ENCODE data around the gene LAMC1.

The LAMC1 gene

DNA sequence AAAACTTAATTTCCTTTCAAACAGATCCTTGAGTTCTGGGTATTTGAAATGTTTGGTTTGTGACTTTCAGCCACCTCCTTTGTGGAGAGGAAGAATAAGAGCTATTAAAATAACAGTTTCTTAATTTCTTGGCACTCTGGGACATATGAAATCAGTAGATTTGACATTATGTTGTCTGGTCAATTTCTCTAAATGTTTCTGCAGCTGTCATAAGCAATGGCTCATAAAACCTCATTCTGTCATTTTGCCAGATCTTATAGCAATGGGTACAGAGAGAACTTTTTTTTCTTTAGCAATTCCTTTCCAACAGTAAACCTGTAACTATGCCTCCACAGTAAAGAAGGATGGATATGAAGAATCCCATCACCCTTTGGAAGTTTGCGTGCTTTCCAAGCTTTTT lies 52.6 kb downstream of the LAMC1 start:
- in situ Hi-C loops (cut with MboI; ENCODE audit: low sequenced_read_pairs): no loop called here

DNA sequence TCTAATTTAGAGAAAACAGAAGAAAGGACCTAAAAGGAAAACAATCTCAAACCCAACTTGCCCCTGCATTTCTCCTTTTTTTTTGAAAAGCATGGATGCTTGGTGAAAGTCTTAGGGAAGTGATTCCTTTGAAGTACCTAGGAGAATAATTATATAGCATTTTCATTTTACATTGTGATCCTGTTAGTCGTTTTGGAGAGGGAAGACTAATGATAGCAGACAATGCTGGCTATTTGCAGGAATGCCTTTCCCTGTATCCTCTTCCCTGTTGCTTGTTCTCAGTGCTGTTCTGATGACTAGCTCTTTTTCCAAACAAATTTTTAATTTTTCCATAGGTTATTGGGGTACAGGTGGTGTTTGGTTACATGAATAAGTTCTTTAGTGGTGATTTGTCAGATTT lies 53.9 kb downstream of the LAMC1 start:
- in situ Hi-C loops (cut with MboI; ENCODE audit: low sequenced_read_pairs): no loop called here

DNA sequence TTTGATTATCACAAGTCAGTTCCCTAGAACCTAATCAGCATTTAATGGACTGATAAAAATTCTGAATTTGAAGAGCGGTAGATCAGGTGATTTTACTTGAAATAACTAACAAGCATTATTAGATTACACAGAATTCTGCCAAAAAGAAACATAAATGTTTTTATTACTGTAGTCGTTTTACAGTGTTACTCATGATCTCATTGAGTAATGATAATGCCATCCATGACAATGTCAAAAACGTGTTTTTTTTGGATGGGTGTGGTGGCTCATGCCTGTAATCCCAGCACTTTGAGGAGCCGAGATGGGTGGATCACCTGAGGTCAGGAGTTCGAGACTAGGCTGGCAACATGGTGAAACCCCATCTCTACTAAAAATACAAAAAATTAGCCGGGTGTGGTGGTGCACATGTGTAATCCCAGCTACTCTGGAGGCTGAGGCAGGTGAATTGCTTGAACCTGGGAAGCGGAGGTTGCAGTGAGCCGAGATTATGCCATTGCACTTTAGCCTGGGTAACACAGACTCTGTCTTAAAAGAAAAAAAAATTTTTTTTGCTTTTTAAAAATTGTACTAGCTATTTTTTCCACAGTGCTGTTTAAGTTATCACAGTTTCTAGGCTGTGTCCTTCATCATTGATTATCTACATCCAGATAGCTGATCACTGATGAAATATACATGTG lies 56.6 kb downstream of the LAMC1 start:
- in situ Hi-C loops (cut with MboI; ENCODE audit: low sequenced_read_pairs): no loop called here

DNA sequence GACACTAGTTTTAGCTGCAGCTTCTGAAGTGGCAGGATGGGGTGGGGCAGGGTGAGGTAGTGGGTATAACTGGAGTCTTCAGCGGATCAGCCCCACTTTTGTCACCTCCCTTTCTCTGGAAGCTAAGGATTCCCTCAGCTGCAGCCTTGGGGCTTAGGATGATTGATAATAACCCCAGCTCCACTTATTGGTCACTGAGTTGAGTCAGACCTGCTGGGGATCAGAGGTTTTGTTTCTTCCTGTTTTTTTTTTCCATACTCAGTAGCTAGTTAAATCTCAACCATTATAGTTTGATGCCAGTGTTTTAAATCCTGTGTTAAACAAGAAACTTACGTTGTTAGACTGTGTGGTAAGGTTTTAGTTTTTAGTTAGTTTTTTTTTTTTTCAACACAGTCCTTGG lies 57.2 kb downstream of the LAMC1 start:
- in situ Hi-C loops (cut with MboI; ENCODE audit: low sequenced_read_pairs): no loop called here

DNA sequence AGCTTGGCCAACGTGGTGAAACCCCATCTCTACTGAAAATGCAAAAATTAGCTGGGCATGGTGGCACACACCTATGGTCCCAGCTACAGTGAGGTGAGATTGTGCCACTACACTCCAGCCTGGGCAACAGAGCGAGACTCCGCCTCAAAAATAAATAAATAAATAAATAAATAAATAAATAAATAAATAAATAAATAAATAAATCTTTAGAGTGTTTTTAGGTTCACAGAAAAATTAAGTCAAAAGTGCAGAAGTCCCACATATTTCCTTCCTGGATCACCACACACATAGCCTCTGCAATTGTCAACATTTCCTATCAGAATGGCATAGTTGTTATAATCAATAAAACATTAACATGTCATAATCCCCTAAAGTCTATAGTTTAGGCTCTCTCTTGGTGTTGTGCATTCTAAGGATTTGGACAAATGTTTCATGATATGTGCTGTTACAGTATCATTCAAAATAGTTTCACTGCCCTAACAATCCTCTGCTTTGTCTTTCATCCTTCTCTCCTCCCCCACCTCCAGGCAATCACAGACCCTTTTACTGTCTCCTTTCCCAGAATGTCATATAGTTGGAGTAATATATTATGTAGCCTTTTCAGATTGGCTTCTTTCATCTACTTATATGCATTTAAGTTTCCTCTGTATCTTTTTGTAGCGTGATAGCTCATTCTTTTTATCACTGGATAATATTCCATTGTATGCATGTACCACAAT lies 58.3 kb downstream of the LAMC1 start:
- in situ Hi-C loops (cut with MboI; ENCODE audit: low sequenced_read_pairs): no loop called here

DNA sequence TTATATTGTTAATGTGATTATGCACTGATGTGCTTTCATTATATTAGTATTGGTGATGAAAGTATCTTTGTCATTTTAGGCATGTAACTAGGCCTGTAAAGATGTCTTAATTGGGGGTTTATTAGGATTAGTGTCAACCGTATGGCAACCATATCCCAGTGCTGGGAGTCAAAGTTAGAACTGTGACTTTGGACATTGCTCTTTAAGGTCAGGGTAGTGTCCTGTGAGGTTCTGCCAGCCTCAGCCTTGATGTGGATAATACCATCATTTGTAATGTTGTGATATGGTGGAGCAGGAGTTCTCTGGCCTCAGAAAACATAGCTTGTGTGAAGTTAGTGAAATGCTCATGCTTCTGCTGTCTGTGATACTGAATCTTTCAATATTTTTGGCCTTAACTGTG lies 59.4 kb downstream of the LAMC1 start:
- in situ Hi-C loops (cut with MboI; ENCODE audit: low sequenced_read_pairs): no loop called here

DNA sequence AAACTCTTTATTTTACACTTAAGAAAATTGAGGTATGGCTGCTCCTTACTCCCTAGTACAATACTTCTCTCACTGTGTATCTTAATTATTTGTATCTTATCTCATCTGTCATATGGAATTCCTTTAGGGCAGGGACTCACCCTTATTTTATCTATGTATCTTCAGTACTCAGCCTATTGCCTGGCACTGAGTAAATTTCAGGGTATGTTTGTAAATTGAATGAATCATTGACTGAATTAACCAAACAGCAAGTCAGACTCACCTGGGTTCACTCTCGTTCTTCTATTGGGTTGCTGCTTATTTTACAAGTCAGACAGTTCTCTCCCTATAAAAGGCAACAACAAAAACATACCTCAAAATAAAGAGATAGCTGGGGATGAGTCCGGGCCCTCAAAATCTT lies 63.8 kb downstream of the LAMC1 start:
- in situ Hi-C loops (cut with MboI; ENCODE audit: low sequenced_read_pairs): no loop called here

DNA sequence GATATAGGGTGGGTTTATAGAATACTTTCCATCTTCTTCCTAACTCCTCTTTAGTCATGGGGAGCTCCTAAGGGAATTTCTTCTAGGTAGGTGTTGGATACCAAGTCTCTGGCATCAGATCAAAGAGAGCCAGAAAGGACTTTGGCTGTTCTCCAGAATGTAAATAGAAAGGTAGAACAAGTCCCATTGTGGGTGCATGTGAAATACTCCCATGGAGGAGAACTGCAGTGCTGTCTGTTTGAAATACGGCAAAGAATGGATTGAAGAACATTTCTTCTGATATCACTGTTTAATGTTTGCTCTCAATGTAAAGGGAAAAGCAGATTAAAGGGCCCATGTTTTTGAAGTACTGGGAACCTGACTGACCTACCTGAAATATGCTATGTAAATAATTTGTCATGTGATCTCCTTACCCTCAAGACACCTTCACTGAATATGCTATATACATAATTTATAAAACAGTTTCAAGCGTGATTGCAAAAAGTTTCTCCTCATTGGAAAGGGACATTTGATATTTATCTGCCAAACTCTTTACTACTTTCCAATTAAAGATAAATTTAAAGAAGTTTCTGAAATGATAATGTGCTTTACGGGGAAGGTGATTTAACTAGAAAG lies 65.9 kb downstream of the LAMC1 start:
- in situ Hi-C loops (cut with MboI; ENCODE audit: low sequenced_read_pairs): no loop called here

DNA sequence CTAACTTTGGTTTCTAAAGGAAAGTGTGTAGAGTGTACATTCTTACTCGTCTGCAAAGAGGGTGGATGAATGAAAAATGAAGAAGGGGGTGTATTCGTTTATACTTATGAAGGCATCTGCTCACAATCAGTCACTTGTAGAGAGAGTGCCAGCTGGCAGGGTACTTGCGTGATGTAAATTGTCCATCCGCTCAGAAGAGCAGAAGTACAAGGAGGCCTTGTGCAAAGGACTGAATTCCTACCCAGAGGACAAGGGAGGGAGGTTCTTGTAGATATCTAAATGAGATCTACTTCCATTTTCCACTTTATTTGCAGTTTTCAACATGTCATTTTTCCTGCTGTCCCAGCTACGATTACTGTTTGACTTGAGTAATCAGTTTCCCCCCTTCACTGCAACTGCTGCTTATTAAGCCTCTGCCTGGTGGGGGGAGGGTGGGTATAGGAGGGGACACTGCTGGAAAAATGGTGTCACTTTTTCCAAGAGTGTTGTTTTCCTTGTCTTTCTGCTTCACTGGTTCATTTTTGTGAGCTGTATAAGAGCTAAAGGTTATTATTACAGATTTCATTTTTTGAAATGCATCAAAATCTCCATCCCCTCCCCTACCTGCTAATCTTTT lies 67.3 kb downstream of the LAMC1 start:
- in situ Hi-C loops (cut with MboI; ENCODE audit: low sequenced_read_pairs): no loop called here

DNA sequence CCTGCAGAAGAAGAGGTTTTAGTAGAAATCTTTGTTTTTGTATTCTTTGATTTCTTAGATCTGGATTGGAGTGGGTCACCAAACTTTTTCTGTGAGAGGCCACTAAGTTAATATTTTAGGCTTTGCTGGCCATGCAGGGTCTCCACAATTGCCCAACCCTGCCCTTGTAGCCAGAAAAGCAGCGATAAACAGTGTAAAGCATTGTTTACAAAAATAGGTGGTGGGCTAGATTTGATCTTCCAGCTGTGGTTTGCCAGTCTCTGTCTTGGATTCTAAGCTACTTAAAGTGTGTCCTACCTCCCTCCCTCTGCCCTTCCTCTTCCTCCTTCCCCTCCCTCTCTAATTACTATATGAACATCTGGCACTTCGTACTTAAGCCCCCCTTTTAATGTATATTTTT lies 68.0 kb downstream of the LAMC1 start:
- in situ Hi-C loops (cut with MboI; ENCODE audit: low sequenced_read_pairs): no loop called here

DNA sequence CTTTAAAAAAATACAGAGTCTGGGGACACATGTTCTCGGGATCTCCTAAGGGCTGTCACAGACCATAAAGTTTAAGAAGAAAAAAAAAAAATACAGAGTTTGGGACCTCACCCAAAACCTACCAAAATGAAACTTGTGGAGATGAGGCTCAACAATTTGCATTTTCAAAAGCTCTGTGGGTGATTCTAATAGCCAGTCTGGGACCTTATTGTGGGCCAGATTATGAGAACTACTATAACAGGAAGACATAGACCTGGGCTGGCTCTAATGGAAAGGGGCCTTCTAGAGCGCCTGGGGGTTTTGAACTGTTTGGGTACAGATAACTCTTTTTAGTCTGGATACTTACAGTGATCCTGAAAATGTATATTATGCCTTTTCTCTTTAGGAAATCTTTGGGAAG lies 69.1 kb downstream of the LAMC1 start:
- in situ Hi-C loops (cut with MboI; ENCODE audit: low sequenced_read_pairs): no loop called here

DNA sequence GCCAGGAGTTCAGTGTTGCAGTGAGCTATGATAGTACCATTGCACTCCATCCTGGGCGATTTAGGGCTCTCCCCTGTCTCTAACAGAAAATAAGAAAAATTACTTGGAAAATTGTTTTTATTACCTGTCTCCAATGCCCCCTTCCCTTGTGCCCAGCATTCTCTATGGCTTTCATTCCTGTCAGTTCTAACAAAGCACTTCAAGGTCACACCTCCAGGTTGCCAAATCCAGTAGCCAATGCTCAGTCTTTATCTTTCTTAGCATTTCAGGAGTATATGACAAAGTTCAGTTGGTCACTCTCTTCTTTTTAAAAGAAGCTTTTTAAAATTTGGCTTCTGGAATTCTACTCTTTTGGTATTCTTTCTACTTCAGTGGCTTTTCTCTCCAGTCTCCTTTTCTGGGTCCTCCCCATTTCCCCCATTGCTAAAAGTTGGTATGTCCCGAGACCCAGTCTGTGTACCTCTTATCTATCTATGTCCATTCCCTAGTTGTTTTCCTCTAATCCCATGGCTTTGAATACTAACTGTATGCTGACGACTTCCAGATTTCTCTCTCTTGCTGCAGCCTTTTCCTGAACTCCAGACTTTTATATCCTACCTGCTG lies 69.9 kb downstream of the LAMC1 start:
- in situ Hi-C loops (cut with MboI; ENCODE audit: low sequenced_read_pairs): no loop called here

DNA sequence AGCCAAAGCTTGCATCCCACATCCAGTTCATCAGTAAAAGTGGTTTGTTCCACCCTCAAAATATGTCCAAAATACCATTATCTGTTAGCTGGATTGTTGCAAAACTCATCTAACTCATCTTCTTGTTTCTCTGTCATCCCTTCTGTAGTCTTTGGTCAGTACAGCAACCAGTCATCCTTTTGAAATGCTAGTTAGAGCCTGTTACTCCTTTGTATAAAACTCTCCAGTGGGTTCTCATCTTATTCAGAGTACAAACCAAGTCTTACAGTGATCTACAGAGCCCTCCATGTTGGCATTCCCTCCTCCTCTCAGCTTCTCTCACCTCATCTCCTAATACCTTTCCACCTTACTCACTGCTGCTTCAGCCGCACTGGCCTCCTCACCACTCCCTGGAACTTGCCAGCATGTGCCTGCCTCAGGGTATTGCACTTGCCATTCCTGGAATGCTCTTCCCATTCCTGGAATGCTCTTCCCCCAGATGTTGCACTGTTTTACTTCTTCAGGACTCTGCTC lies 70.6 kb downstream of the LAMC1 start:
- in situ Hi-C loops (cut with MboI; ENCODE audit: low sequenced_read_pairs): no loop called here

DNA sequence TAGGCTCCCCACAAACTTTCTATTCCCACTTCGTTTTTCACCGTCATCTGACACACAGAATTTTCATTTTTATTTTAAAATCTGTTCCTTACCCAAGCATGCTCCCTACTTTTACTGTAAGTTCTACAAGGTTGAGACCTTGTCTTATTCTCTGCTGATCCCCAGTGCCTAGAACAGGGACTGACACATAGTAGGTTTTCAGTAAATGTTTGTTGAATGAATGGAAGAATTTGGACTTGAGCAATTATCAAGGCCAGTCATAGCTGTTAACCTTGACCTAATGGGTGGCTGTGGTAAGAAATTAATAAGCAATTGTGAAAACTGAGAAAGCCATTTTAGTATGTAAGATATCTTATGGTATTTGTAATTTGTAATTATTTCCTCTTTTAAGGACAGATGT lies 71.1 kb downstream of the LAMC1 start:
- in situ Hi-C loops (cut with MboI; ENCODE audit: low sequenced_read_pairs): no loop called here

DNA sequence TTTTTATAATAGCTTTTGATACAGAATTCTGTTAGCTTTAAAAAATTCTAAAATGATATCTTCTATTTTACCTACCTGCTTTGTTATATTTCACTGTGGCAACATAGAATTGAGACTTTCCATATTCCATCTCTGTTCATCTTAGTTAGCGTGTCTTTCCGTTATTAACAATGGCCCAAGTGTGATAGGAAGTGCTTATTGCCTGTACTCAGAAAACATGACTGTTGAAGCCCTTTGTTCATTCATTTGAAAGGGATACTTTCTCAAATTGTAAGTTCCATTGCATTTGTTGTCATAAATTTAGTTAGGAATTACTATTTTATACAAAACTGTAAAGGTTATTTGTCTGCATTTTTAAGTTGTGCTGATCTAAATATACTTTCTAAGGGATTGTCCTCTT lies 73.1 kb downstream of the LAMC1 start:
- in situ Hi-C loops (cut with MboI; ENCODE audit: low sequenced_read_pairs): no loop called here

DNA sequence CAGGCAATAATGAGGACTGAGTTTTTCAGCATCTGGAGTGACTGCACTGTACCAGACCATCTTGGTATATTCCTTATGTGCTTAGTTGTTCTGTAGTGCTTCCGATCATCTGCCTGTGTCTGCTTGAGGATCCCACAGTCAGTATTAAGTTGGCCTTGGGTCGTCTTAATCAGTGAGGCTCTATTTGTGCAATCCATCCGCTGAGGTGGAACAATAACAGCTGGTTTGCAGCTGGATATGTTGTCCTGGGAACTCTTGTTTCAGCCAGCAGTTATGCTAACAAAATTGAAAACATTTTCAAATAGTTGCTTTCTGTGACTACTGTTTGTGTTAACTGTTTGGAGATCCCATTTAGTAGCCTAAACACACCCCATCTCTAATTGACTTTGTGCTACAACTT lies 73.7 kb downstream of the LAMC1 start:
- in situ Hi-C loops (cut with MboI; ENCODE audit: low sequenced_read_pairs): no loop called here

DNA sequence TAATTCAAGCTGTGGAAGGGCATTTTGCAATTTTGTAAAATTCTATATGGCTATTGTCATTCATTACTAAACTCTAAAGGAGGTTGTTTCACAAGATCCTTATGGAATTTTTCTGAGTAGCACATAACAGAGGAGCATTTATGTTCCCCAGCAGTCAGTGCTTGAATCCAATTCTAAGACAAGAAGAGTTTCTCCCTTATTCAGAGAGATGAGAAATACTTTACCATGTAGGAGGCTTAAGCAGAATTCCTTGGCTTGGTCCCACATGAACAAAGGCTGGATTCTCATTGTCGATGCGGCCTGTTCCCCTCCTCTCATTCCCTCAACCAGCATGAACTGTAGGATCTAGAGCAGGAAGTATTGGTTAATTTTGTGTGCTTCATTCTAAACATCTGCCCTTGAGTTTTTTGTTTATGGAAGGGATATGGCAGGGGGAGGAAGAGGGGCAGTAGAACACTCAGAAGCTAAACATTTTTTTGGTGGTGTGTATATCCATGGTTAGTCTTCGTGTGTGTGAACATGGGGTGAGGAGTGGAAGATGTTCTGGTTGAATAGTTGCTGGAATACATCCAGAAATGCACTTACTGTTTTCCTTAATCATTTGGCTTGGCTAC lies 74.3 kb downstream of the LAMC1 start:
- in situ Hi-C loops (cut with MboI; ENCODE audit: low sequenced_read_pairs): no loop called here

DNA sequence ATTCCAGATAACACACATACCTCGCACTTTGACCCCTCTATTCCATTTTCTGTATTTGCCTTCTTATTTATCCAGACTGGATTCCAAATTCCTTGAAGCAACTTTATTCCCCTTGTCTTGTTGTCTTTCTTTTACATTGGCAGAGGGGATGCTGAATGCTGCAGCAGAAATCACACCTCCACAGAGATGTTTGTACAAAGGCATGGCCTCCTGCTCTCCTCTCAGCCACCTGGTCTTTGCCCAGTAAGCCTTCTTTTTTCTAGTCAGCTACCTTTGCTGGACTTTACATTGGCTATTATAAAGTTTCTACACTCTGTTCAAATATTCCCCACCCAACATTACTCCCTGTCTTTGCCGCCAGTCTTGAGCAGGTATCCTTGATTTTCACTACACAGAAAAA lies 75.1 kb downstream of the LAMC1 start:
- in situ Hi-C loops (cut with MboI; ENCODE audit: low sequenced_read_pairs): no loop called here

DNA sequence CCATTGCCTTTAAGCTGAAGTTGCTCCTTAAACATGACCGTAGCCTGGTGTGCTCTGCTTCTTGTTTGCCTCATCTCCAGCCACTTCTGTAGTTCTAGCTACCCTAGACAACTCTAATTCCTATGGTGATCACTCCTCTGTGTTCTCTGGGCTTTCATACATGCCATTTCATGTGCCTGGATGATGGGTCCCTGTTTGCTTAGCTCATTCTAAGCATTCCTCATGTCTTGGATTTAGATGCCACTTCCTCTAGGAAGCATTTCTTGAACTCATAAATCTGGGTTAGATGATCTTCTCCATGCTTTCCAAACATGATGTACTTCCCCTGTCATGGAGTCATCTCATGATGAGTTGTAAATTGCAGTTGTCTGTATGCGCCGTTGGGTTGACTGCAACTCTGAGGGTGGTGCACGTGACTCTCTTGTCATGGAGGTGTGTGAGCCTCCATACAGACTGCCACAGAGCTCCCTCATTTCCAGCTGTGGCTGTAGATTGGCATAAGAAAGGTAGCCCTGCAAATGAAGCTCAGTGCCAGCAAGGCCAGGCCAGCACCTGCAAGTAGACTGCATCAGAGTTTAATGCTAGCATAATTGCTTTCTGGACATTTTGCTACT lies 77.2 kb downstream of the LAMC1 start:
- in situ Hi-C loops (cut with MboI; ENCODE audit: low sequenced_read_pairs): no loop called here

DNA sequence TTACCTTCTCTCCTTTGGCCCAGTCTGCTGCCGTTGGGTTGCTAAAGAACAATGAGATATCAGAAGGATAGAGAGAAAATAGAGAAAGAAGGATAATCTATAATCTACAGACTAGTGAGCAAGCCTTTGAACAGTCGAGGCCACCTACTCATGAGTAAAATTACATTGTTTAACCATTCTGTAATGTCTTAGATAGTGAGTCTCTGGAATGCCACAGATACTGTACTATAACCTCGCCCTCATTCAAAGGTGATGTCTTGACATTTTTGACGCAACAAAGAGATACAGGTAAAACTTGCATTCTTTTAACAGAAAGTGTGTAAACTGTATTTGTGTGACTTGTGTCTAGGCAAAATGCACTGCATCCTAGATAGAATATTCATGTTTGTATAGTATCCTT lies 77.9 kb downstream of the LAMC1 start:
- in situ Hi-C loops (cut with MboI; ENCODE audit: low sequenced_read_pairs): no loop called here

Measured in HL-60/S4 (cell line).